SJSA1 (cell line): ENCODE measurements around the gene LRRC18. TPM values are rescaled to one million over a fixed set of nuclear protein-coding genes. Genes with fewer than 3 reads are reported as not detected.

Experiments
- DNase-seq, 2 experiments: peaks; one replicate each; pipeline ENCODE4 v3.0.0-alpha.2; 2015 to 2020; ENCODE audit warnings: low spot score in 2 of 2, low read depth in 1 of 2
- H3K27ac ChIP-seq: fragments of 250-450 bp; sonication (Bioruptor Pico); 2 replicates; pipeline ENCODE4 v1.5.1; 2020; ENCODE audit warnings: mild to moderate bottlenecking, moderate library complexity
- H3K27me3 ChIP-seq: fragments of 250-450 bp; sonication (Bioruptor Pico); replicated peaks from 2 replicates; pipeline ENCODE4 v1.5.1; 2020; ENCODE audit warnings: mild to moderate bottlenecking, moderate library complexity
- H3K36me3 ChIP-seq: fragments of 250-450 bp; sonication (Bioruptor Pico); 2 replicates; pipeline ENCODE4 v1.5.1; 2020; ENCODE audit warnings: mild to moderate bottlenecking
- H3K4me1 ChIP-seq: fragments of 250-450 bp; sonication (Bioruptor Pico); replicated peaks from 2 replicates; pipeline ENCODE4 v1.6.1; 2021; ENCODE audit warnings: mild to moderate bottlenecking
- H3K4me3 ChIP-seq: fragments of 250-450 bp; sonication (Bioruptor Pico); 2 replicates; pipeline ENCODE4 v1.5.1; 2020; ENCODE audit warnings: mild to moderate bottlenecking
- H3K9me3 ChIP-seq: fragments of 250-450 bp; sonication (Bioruptor Pico); replicated peaks from 2 replicates; pipeline ENCODE4 v1.5.1; 2020; ENCODE audit warnings: mild to moderate bottlenecking
- total RNA-seq: library from RNA; depleted of rRNA; stranded (reverse); fragments of >200 nt; shearing (Covaris generic); gene quantifications from 2 replicates; pipeline ENCODE4 v1.2.3, GENCODE V29; 2014

LRRC18 gene
- total RNA-seq, 1 experiment from 2014 or later = not detected

GRCh38 chr10:48958598-48959190, 19.1 kb upstream of the LRRC18 start:
- DNase-seq = no peak

DNA sequence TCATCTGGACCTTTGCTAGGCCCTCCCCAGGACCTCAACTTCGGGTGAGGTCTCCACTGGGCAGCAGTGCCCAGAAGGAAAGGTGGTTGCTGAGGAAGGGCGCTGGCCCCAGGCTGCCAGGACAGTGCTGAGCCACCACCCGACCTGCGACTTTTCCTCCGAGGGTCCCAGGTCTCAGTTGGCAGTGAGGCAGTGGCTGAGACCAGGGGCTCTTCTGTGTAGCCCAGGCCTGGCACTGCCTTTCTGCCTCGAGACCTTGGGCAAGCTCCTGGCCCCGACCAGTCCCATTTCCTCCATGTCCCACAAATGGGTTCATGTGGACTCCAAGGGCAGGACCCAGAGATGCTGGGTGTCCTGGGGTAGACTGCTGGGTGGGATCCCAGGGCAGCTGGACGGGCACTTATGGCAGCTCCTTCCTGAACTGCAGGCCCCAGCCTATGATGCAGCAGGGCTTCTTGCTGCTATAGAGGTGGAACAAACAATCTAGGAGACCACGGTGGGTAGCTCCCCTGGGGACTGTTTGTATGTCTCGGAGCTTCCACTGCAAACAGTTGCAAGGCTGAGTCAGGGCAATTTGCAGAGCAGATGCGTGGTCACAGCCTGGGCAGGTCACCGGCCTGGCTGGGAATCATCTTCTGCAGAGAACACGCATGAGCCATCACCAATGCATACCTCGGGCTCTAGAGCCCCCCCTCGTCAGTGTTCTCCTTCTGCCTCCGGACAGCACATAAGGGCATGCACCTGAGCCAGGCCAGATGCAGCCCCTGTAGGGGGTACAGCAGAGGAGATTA, 17.9 kb upstream of the LRRC18 start:
- no peak overlapping the region for H3K4me3 ChIP-seq
- no peaks in the 10 kb centered on the region for H3K36me3 ChIP-seq
- H3K27ac ChIP-seq = no peak overlapping the region
- no peaks in the 10 kb centered on the region for H3K9me3 ChIP-seq
- H3K4me1 ChIP-seq = no peaks in the 10 kb centered on the region
- no peaks in the 10 kb centered on the region for H3K27me3 ChIP-seq
- no peak for DNase-seq

More at GRCh38 chr10:48958598-48959190, 19.1 kb upstream of the LRRC18 start:
- H3K4me3 ChIP-seq = no peak overlapping the region
- H3K4me1 ChIP-seq = no peaks in the 10 kb centered on the region
- H3K27me3 ChIP-seq = no peaks in the 10 kb centered on the region
- no peaks in the 10 kb centered on the region for H3K9me3 ChIP-seq
- no peak overlapping the region for H3K27ac ChIP-seq
- no peaks in the 10 kb centered on the region for H3K36me3 ChIP-seq

GRCh38 chr10:48951707-48952106, 12.1 kb upstream of the LRRC18 start:
- no peak overlapping the region for H3K27ac ChIP-seq
- peaks cover 12% of the 10 kb centered on the region for H3K4me1 ChIP-seq
- no peaks in the 10 kb centered on the region for H3K9me3 ChIP-seq

DNA sequence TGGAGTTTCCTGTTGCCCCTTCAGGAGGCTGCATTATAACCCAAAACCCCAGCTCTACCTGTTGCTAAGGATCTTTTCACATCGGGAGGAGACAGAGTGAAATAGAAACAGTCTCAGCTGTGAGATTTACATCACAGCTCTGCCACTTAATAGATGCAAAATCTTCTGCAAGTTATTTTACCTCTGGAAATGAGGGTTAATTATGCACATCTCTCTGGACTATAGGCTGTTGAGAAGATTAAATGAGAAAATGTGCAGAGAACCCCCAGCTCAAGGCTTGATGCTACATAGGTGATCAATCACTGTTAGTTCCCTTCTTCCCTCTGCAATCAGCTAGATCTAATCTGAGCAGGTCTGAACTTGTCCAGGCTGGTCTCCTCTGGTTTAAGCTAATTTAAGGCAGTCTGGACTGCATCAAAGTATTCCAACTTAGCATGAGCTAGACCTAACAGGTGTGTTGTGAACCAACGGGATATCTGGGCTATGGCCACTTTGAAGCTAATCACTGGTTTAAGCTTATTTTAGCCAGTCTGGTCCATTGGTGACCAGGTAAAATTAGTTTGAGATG, 8.9 kb upstream of the LRRC18 start:
- Histone ChIP-seq H3K27me3 (no peaks in the 10 kb centered on the region), H3K27ac (no peak overlapping the region), H3K36me3 (no peaks in the 10 kb centered on the region), H3K4me3 (no peak overlapping the region), H3K4me1 (peaks cover 22% of the 10 kb centered on the region), H3K9me3 (no peaks in the 10 kb centered on the region)
- DNase-seq = no peak

More at GRCh38 chr10:48951707-48952106, 12.1 kb upstream of the LRRC18 start:
- Histone ChIP-seq H3K27me3 (no peaks in the 10 kb centered on the region), H3K36me3 (no peaks in the 10 kb centered on the region), H3K4me3 (no peak overlapping the region)
- DNase-seq = no peak

- peak overlapping the region; percentile 43 for H3K27ac ChIP-seq
- no peaks in the 10 kb centered on the region for H3K27me3 ChIP-seq
- no peak overlapping the region for H3K4me3 ChIP-seq
- DNase-seq = no peak
- no peaks in the 10 kb centered on the region for H3K36me3 ChIP-seq
- peaks cover 22% of the 10 kb centered on the region for H3K4me1 ChIP-seq
- H3K9me3 ChIP-seq = no peaks in the 10 kb centered on the region
Observed at GRCh38 chr10:48947690-48948469, 8.2 kb upstream of the LRRC18 start.

DNA sequence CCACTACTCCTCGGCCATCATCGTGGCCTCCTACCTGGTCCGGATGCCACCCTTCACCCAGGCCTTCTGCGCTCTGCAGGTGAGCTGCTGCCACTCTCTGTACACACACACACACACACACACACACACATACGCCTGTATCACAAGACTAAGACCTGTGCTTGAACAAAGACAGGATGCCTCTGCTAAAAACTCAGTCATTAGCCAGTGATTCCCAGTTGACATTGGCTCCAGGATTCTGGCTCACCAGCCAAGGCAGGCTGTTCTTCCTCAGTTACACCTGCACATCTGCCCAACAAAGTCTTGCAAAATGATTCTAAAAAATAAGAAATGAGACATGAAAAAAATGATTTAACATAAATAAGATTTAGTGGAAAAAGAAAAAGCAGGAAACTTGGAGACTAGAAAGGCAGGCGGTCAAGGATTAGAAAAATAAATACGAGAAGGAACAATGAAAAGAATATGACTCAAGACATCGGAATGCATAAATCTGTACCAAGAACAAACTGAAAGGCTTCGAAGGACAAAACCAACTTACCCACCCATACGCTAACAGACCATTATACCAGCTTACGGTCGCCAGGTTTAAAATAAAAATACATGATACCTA, 7.4 kb upstream of the LRRC18 start:
- H3K27me3 ChIP-seq = no peaks in the 10 kb centered on the region
- DNase-seq = peak in 1 of 2 experiments; percentile 87
- H3K4me3 ChIP-seq = no peak overlapping the region
- peaks cover 22% of the 10 kb centered on the region for H3K4me1 ChIP-seq
- no peaks in the 10 kb centered on the region for H3K9me3 ChIP-seq
- H3K36me3 ChIP-seq = no peaks in the 10 kb centered on the region
- H3K27ac ChIP-seq = peak overlapping the region; percentile 43

DNA sequence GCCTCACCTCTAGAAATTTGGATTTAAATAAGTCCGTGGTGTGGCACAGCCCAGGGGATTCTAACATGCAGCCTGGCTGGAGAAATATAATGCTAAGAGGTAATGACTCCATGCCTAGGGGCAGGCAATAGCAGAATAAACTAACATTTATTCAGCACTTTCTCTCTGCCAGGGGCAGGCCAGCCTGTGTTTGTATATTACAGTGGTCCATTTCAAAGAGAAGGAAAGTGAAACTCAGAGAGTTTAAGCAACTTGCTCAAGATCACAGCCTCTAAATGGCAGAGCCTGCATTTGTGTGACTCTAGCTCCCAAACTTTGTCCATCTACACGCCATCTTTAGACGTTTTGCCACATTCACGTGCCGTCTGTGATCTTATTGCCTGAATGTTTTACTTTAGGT, 6.7 kb upstream of the LRRC18 start:
- Histone ChIP-seq H3K27me3 (no peaks in the 10 kb centered on the region), H3K4me1 (peaks cover 22% of the 10 kb centered on the region), H3K27ac (peak overlapping the region; percentile 37), H3K36me3 (no peaks in the 10 kb centered on the region), H3K4me3 (no peak overlapping the region), H3K9me3 (no peaks in the 10 kb centered on the region)
- peak in 1 of 2 experiments; percentile 38 for DNase-seq

GRCh38 chr10:48945441-48946130, 5.9 kb upstream of the LRRC18 start:
- Histone ChIP-seq H3K4me3 (no peak overlapping the region), H3K27ac (0 out of 2 replicates have a peak overlapping the region, but pooled peaks have one; percentile 37), H3K27me3 (no peaks in the 10 kb centered on the region), H3K4me1 (peaks cover 22% of the 10 kb centered on the region), H3K36me3 (no peaks in the 10 kb centered on the region), H3K9me3 (no peaks in the 10 kb centered on the region)
- no peak for DNase-seq

DNA sequence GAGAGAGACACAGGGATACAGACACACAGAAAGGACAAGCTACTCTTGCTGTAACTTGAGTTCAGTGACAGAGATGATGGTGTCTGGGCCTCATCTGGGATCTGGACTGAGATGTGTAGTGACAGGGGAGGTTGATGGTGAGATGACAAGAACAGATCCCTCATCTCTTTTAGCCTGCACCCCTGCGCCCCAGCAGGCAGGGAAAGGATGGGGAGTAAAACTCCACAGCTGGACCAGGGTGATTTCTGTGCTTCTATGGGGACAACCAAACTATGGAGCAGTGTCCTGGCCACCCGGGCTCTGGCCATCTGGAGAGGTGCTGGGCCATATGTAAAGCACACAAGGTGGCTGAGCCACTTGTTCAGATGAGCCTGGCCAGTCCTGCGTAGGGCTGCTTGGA, 4.5 kb upstream of the LRRC18 start:
- Histone ChIP-seq H3K4me1 (peaks cover 22% of the 10 kb centered on the region), H3K9me3 (no peaks in the 10 kb centered on the region), H3K36me3 (no peaks in the 10 kb centered on the region), H3K4me3 (no peak overlapping the region), H3K27ac (no peak overlapping the region), H3K27me3 (no peaks in the 10 kb centered on the region)
- no peak for DNase-seq

- peaks cover 22% of the 10 kb centered on the region for H3K4me1 ChIP-seq
- no peaks in the 10 kb centered on the region for H3K27me3 ChIP-seq
- DNase-seq = no peak
- no peaks in the 10 kb centered on the region for H3K9me3 ChIP-seq
- H3K4me3 ChIP-seq = no peak overlapping the region
- H3K27ac ChIP-seq = no peak overlapping the region
- no peaks in the 10 kb centered on the region for H3K36me3 ChIP-seq
Observed at GRCh38 chr10:48943096-48943495, 3.5 kb upstream of the LRRC18 start.

GRCh38 chr10:48941427-48942075, 1.9 kb upstream of the LRRC18 start:
- Histone ChIP-seq H3K27me3 (no peaks in the 10 kb centered on the region), H3K27ac (no peak overlapping the region), H3K9me3 (no peaks in the 10 kb centered on the region), H3K4me1 (peaks cover 9% of the 10 kb centered on the region), H3K36me3 (no peaks in the 10 kb centered on the region), H3K4me3 (no peak overlapping the region)
- peak in 1 of 2 experiments; percentile 7 for DNase-seq

GRCh38 chr10:48940958-48941357, 1.3 kb upstream of the LRRC18 start:
- H3K4me3 ChIP-seq = no peak overlapping the region
- no peaks in the 10 kb centered on the region for H3K27me3 ChIP-seq
- no peaks in the 10 kb centered on the region for H3K36me3 ChIP-seq
- H3K27ac ChIP-seq = no peak overlapping the region
- peak in 1 of 2 experiments; percentile 6 for DNase-seq
- peaks cover 3% of the 10 kb centered on the region for H3K4me1 ChIP-seq
- H3K9me3 ChIP-seq = no peaks in the 10 kb centered on the region
